MM.1S (cell line): ENCODE data around the gene IER5.
"Not testable (repeated sequence)": the region's sequence is repeated elsewhere in the genome, so short reads cannot be mapped to it uniquely, and the experiment has no call there.

ENCODE experiments used
- DNase-seq: peaks from one replicate; pipeline ENCODE4 v3.0.0-alpha.2; 2015
- H2AFZ ChIP-seq: fragments of 300-600 bp; sonication (generic); 2 replicates; pipeline ENCODE4 v1.6.0; 2016; ENCODE audit warnings: antibody characterized with exemption, low read length
- H3F3A ChIP-seq: fragments of 300-600 bp; sonication (generic); 2 replicates; pipeline ENCODE4 v1.6.1; 2016; ENCODE audit warnings: mild to moderate bottlenecking, antibody characterized with exemption, low read length, moderate library complexity, mixed read lengths; ENCODE audit not compliant: insufficient read depth
- H3K27ac ChIP-seq: fragments of 300-600 bp; sonication (generic); 2 replicates; pipeline ENCODE4 v1.5.1; 2016; ENCODE audit warnings: mild to moderate bottlenecking, low read length
- H3K27me3 ChIP-seq: fragments of 300-600 bp; sonication (generic); replicated peaks from 2 replicates; pipeline ENCODE4 v1.6.0; 2016; ENCODE audit warnings: low read length; ENCODE audit not compliant: insufficient read depth
- H3K36me3 ChIP-seq: fragments of 300-600 bp; sonication (generic); replicated peaks from 2 replicates; pipeline ENCODE4 v1.6.1; 2016; ENCODE audit warnings: mild to moderate bottlenecking, low read length, mixed read lengths; ENCODE audit not compliant: insufficient read depth
- H3K4me1 ChIP-seq: fragments of 300-600 bp; sonication (generic); 2 replicates; pipeline ENCODE4 v1.6.1; 2016; ENCODE audit warnings: low read length, mixed read lengths
- H3K4me2 ChIP-seq: fragments of 300-600 bp; sonication (generic); 2 replicates; pipeline ENCODE4 v1.6.0; 2016; ENCODE audit warnings: low read depth, low read length
- H3K4me3 ChIP-seq: fragments of 300-600 bp; sonication (generic); 2 replicates; pipeline ENCODE4 v1.5.1; 2016; ENCODE audit warnings: low read length, mixed read lengths
- H3K79me2 ChIP-seq: fragments of 300-600 bp; sonication (generic); 2 replicates; pipeline ENCODE4 v1.6.1; 2016; ENCODE audit warnings: mixed run types, low read length, mixed read lengths
- H3K9ac ChIP-seq: fragments of 300-600 bp; sonication (generic); 2 replicates; pipeline ENCODE4 v1.6.1; 2016; ENCODE audit warnings: low read length, mixed read lengths
- H3K9me2 ChIP-seq: fragments of 300-600 bp; sonication (generic); replicated peaks from 2 replicates; pipeline ENCODE4 v1.6.1; 2016; ENCODE audit warnings: mild to moderate bottlenecking, low read length, mixed read lengths; ENCODE audit not compliant: insufficient read depth
- H3K9me3 ChIP-seq: fragments of 300-600 bp; sonication (generic); replicated peaks from 2 replicates; pipeline ENCODE4 v1.6.1; 2016; ENCODE audit warnings: mild to moderate bottlenecking, low read length, mixed read lengths; ENCODE audit not compliant: insufficient read depth
- H4K20me1 ChIP-seq: fragments of 300-600 bp; sonication (generic); 2 replicates; pipeline ENCODE4 v1.6.1; 2016; ENCODE audit warnings: mild to moderate bottlenecking, low read length, moderate library complexity, mixed read lengths; ENCODE audit not compliant: insufficient read depth
- EZH2 ChIP-seq: fragments of 300-600 bp; sonication (generic); optimal IDR thresholded peaks from 2 replicates; pipeline ENCODE3; 2017; ENCODE audit warnings: low read depth, mild to moderate bottlenecking, antibody characterized with exemption, low read length, mixed read lengths
- EZH2phosphoT487 ChIP-seq: fragments of 300-600 bp; sonication (generic); IDR thresholded peaks from 2 replicates; pipeline ENCODE4 v1.6.1; 2018; ENCODE audit warnings: antibody characterized with exemption, low read length
- TF ChIP-seq, protein P1 (sequence below): fragments of 300-600 bp; sonication (generic); IDR thresholded peaks from 2 replicates; pipeline ENCODE4 v1.5.1; 2016; ENCODE audit warnings: antibody characterized with exemption, low read length, mixed read lengths

Gene IER5

DNA sequence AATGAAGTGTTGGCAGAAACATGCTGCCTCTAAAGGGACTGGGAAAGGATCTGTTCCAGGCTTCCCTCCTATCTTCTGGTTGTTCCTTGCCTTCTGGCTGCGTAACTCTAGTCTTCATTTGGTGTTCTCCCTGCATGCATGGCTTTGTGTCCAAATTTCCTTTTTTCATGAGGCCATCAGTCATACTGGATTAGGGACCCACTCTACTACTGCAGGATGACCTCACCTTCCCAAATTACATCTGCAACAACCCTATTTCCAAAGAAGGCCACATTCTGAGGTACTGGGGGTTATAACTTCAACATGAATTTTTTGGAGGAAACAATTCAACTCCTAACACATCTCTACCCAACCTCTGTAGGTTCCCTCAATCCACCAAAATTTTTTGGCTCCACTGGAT lies 28.4 kb upstream of the IER5 start:
- no peak overlapping the region for H2AFZ ChIP-seq
- no peaks in the 10 kb centered on the region for H4K20me1 ChIP-seq
- no peaks in the 10 kb centered on the region for H3K9me3 ChIP-seq
- no peaks in the 10 kb centered on the region for H3K36me3 ChIP-seq
- no peak overlapping the region for H3K27ac ChIP-seq
- H3K9me2 ChIP-seq = no peaks in the 10 kb centered on the region
- no peak overlapping the region for H3K4me3 ChIP-seq
- no peaks in the 10 kb centered on the region for H3K79me2 ChIP-seq
- TF ChIP-seq, protein P1, sequence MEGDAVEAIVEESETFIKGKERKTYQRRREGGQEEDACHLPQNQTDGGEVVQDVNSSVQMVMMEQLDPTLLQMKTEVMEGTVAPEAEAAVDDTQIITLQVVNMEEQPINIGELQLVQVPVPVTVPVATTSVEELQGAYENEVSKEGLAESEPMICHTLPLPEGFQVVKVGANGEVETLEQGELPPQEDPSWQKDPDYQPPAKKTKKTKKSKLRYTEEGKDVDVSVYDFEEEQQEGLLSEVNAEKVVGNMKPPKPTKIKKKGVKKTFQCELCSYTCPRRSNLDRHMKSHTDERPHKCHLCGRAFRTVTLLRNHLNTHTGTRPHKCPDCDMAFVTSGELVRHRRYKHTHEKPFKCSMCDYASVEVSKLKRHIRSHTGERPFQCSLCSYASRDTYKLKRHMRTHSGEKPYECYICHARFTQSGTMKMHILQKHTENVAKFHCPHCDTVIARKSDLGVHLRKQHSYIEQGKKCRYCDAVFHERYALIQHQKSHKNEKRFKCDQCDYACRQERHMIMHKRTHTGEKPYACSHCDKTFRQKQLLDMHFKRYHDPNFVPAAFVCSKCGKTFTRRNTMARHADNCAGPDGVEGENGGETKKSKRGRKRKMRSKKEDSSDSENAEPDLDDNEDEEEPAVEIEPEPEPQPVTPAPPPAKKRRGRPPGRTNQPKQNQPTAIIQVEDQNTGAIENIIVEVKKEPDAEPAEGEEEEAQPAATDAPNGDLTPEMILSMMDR = no peak
- TF ChIP-seq EZH2phosphoT487 (no peak), EZH2 (no peak)
- peaks cover 17% of the 10 kb centered on the region for H3K4me1 ChIP-seq
- no peak overlapping the region for H3K4me2 ChIP-seq
- H3K9ac ChIP-seq = no peak overlapping the region
- no peaks in the 10 kb centered on the region for H3K27me3 ChIP-seq
- peaks cover 16% of the 10 kb centered on the region for H3F3A ChIP-seq
- no peak for DNase-seq

DNA sequence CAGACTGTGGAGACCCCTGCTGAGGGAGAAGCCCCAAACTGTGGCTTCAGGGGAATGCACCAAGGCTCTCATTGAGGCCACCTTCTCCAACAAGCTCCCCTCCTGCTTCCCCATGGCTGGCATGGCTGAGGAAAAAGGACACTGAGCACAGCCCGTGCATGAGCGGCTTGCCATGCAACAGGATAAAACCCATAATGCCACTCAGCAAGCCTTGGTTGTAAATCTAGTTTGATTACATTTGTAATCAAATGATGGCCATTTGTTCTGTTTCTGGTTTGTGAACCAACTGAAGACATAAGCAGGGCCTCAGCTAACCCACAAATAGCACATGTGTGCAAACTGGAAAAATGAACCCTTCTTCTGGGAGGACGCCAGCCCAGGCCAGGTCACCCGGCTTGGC lies 27.6 kb upstream of the IER5 start:
- not testable (repeated sequence) for DNase-seq, H3K9ac ChIP-seq, H3K4me2 ChIP-seq, H3K9me2 ChIP-seq, H3K27me3 ChIP-seq, H3K79me2 ChIP-seq, H3K9me3 ChIP-seq, H2AFZ ChIP-seq, H3K4me3 ChIP-seq, H4K20me1 ChIP-seq, H3K36me3 ChIP-seq, H3K27ac ChIP-seq
- Histone ChIP-seq H3K4me1 (peaks cover 17% of the 10 kb centered on the region), H3F3A (peaks cover 16% of the 10 kb centered on the region)

DNA sequence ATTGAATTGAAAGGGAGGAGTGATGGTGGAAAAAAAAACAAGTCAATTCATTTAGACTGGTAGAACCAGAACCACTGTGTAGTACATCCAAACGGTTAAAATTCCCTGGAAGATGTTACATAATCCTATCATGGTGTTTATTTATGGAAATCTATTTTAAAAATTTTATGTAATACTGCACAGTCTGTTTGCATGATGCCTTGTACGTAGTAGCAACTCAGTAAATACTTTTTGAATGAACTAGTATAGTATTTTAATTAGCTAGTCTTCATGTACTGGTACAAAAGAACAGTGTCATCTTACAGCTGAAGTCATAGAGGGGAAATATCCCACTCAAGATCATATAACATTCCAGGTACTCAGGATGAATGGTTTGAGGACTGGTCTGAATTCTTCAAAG lies 27.0 kb upstream of the IER5 start:
- no peaks in the 10 kb centered on the region for H3K27me3 ChIP-seq
- no peaks in the 10 kb centered on the region for H3K9me3 ChIP-seq
- H3K9ac ChIP-seq = no peak overlapping the region
- TF ChIP-seq, protein P1 = no peak
- TF ChIP-seq EZH2 = no peak
- no peak for TF ChIP-seq EZH2phosphoT487
- peaks cover 17% of the 10 kb centered on the region for H3K4me1 ChIP-seq
- no peak overlapping the region for H2AFZ ChIP-seq
- no peaks in the 10 kb centered on the region for H4K20me1 ChIP-seq
- no peak for DNase-seq
- H3K27ac ChIP-seq = no peak overlapping the region
- no peak overlapping the region for H3K4me3 ChIP-seq
- H3F3A ChIP-seq = peaks cover 16% of the 10 kb centered on the region
- H3K4me2 ChIP-seq = no peak overlapping the region
- H3K36me3 ChIP-seq = no peaks in the 10 kb centered on the region
- no peaks in the 10 kb centered on the region for H3K79me2 ChIP-seq
- H3K9me2 ChIP-seq = no peaks in the 10 kb centered on the region

DNA sequence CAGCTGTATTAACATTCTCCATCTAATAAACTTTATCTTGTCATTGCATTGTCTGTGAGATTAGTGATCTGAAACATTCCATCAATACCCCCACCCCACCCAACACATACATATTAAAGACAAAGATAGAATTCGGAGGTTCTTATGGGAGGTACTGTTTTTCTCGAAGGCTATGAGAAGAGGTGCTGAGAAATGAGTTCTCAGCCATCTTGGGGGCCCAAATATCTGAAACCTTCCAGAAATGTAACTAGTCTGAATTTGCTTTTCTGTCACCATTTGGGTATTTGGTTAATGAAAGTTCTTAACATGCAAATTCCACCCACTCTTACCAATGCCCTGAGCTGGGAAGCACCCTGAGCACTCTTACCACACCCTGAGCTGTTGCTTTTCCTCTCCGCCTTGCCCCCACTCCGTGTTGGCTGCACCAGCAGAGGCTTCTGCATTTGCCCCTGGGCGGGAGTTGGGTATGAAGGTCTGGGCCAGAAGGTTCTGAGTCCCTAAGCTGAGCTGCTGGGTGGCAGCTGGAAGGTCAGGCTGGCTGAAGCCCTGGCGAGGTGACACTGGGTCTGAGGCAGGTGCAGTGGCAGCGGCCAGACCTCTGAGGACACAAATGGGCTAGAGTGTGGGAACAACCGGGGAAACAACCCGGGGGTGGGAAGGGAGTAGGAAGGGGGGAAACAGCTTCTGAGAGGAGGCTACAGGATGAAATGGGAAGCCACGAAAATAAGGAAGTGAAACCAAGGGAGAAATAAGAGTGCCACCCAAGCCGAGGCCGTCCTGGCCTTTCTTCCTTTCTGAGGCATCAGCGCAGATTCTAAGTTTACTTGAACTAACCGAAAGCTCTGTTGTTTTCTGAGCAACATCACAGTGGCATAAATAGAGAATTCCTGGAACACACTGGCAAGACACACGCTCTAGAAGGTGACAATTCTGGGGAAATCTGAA lies 26.3 kb upstream of the IER5 start:
- H2AFZ ChIP-seq = peak overlapping the region; percentile 75
- H3K27ac ChIP-seq = peak overlapping the region; percentile 56; the same call in 1 of the 2 replicates

More for the DNA sequence above, 26.3 kb upstream of the IER5 start:
- TF ChIP-seq, protein P1 = no peak
- TF ChIP-seq EZH2 (no peak), EZH2phosphoT487 (no peak)
- Histone ChIP-seq H3K79me2 (no peaks in the 10 kb centered on the region), H3K36me3 (no peaks in the 10 kb centered on the region), H3K4me1 (peaks cover 17% of the 10 kb centered on the region), H3K9ac (peak overlapping the region; percentile 35; the same call in 1 of the 2 replicates), H4K20me1 (no peaks in the 10 kb centered on the region), H3K9me3 (no peaks in the 10 kb centered on the region), H3K4me3 (peak overlapping the region; percentile 43), H3K4me2 (peak overlapping the region; percentile 56), H3K9me2 (no peaks in the 10 kb centered on the region), H3K27me3 (no peaks in the 10 kb centered on the region), H3F3A (peaks cover 16% of the 10 kb centered on the region)
- peak; percentile 24 for DNase-seq
